Astrocyte (in vitro differentiated cells and primary cell): Measurements from ENCODE around the gene PXN. TPM values are rescaled to one million over a fixed set of nuclear protein-coding genes. Genes with fewer than 3 reads are reported as not detected.
"Not testable (repeated sequence)": the region's sequence is repeated elsewhere in the genome, so short reads cannot be mapped to it uniquely, and the experiment has no call there.

Experiments used
- DNase-seq: peaks from one replicate; pipeline ENCODE4 v3.0.0-alpha.2; 2010; ENCODE audit warnings: low read depth
- FAIRE-seq: peaks from 2 replicates; lab custom pipeline; 2011; peaks lifted over from hg19 to GRCh38; lab: Jason Lieb, UNC
- H2AFZ ChIP-seq: 2 replicates; pipeline ENCODE4 v1.6.0; 2012; ENCODE audit warnings: low read depth, low read length, inconsistent platforms
- H3K27ac ChIP-seq: 2 replicates; pipeline ENCODE4 v1.5.1; 2011; ENCODE audit warnings: low read depth, low read length, inconsistent platforms
- H3K27me3 ChIP-seq: 2 replicates; pipeline ENCODE4 v1.6.0; 2011; ENCODE audit warnings: low read length, inconsistent platforms; ENCODE audit not compliant: insufficient read depth
- H3K36me3 ChIP-seq: 2 replicates; pipeline ENCODE4 v1.5.1; 2011; ENCODE audit warnings: low read length, inconsistent platforms; ENCODE audit not compliant: insufficient read depth
- H3K4me1 ChIP-seq: 2 replicates; pipeline ENCODE4 v1.5.1; 2011; ENCODE audit warnings: low read length, inconsistent platforms; ENCODE audit not compliant: insufficient read depth
- H3K4me2 ChIP-seq: 2 replicates; pipeline ENCODE4 v1.6.0; 2012; ENCODE audit warnings: low read length, inconsistent platforms
- H3K4me3 ChIP-seq: 2 replicates; pipeline ENCODE4 v1.5.1; 2011; ENCODE audit warnings: low read depth, mild to moderate bottlenecking, low read length, inconsistent platforms; ENCODE audit not compliant: insufficient read depth
- H3K79me2 ChIP-seq: 2 replicates; pipeline ENCODE4 v1.6.0; 2012; ENCODE audit warnings: mild to moderate bottlenecking, low read length, inconsistent platforms; ENCODE audit not compliant: insufficient read depth
- H3K9ac ChIP-seq: 2 replicates; pipeline ENCODE4 v1.6.0; 2012; ENCODE audit warnings: mild to moderate bottlenecking, low read length, inconsistent platforms
- H3K9me3 ChIP-seq: 2 replicates; pipeline ENCODE4 v1.5.1; 2012; ENCODE audit warnings: low read depth, mild to moderate bottlenecking, low read length, inconsistent platforms; ENCODE audit not compliant: insufficient read depth
- H4K20me1 ChIP-seq: 2 replicates; pipeline ENCODE4 v1.6.0; 2012; ENCODE audit warnings: low read length, inconsistent platforms; ENCODE audit not compliant: insufficient read depth
- H3K27ac Mint-ChIP-seq: one replicate; pipeline ENCODE4 v1.8.0; 2021; ENCODE audit warnings: mild to moderate bottlenecking, mixed read lengths; ENCODE audit not compliant: unreplicated experiment
- H3K27me3 Mint-ChIP-seq: one replicate; pipeline ENCODE4 v1.8.0; 2021; ENCODE audit warnings: low read depth, mixed read lengths; ENCODE audit not compliant: unreplicated experiment
- H3K36me3 Mint-ChIP-seq: one replicate; pipeline ENCODE4 v1.8.0; 2021; ENCODE audit warnings: low read depth, mixed read lengths; ENCODE audit not compliant: unreplicated experiment
- H3K4me1 Mint-ChIP-seq: one replicate; pipeline ENCODE4 v1.8.0; 2021; ENCODE audit warnings: low read depth, mixed read lengths; ENCODE audit not compliant: unreplicated experiment
- H3K4me3 Mint-ChIP-seq: one replicate; pipeline ENCODE4 v1.8.0; 2021; ENCODE audit warnings: mild to moderate bottlenecking, moderate library complexity, mixed read lengths; ENCODE audit not compliant: unreplicated experiment
- H3K9me3 Mint-ChIP-seq: one replicate; pipeline ENCODE4 v1.8.0; 2021; ENCODE audit warnings: mild to moderate bottlenecking, mixed read lengths; ENCODE audit not compliant: unreplicated experiment
- EZH2 ChIP-seq: IDR thresholded peaks from 2 replicates; pipeline ENCODE4 v1.6.1; 2012; ENCODE audit warnings: mild to moderate bottlenecking, low read length, inconsistent platforms; ENCODE audit not compliant: insufficient read depth
- total RNA-seq: library from RNA; stranded (reverse); gene quantifications from 2 replicates; pipeline ENCODE4 v1.2.1, GENCODE V29; 2021
- TF ChIP-seq, protein P1 (sequence below): IDR thresholded peaks from 2 replicates; pipeline ENCODE4 v1.5.1; 2011; ENCODE audit warnings: low read depth, mild to moderate bottlenecking, inconsistent platforms, low read length, moderate library complexity; ENCODE audit not compliant: insufficient read depth

Gene PXN
- total RNA-seq, 1 donor from 2014 or later: 151 TPM

DNA sequence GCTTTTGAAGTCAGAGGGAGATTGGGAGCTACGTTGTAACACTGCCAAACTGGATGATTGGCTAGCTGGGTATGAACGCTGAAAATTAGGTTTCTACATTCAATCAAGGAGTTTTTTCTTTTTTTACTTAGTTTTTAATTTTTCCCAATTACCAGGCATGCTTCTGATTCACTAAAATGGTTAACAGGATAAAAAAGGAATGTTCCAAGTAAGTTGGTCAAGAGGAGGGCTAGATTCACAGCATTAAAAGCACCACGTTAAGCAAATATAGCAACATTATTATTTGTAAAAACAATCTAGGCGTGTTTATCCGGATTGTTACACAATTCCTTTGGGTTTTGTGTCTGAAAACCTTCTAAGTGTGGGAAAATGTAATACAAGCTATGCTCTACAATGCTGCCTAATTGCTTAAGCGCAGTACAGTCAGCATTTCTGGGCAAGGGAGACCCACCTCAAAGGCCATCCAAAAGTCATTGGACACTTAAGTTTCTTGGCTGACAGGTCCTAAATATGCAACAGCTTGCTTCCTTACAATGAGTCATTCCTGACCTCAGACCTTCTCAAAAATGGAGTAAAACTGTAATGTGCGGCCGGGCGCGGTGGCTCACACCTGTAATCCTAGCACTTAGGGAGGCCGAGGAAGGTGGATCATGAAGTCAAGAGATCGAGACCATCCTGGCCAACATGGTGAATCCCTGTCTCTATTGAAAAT lies 65.8 kb downstream of the PXN start:
- H3K27ac Mint-ChIP-seq: peak overlapping the region; percentile 98

GRCh38 chr12:120199025-120199424 lies 66.5 kb downstream of the PXN start:
- no peaks in the 10 kb centered on the region for H3K27me3 Mint-ChIP-seq
- Histone ChIP-seq H3K4me2 (peak overlapping the region; percentile 94), H3K4me3 (peak overlapping the region; percentile 99), H4K20me1 (peaks cover 44% of the 10 kb centered on the region), H3K27me3 (no peaks in the 10 kb centered on the region), H3K79me2 (peaks cover 60% of the 10 kb centered on the region), H3K9me3 (no peaks in the 10 kb centered on the region), H2AFZ (no peak overlapping the region), H3K36me3 (peaks cover 38% of the 10 kb centered on the region), H3K4me1 (peaks cover 35% of the 10 kb centered on the region), H3K9ac (peak overlapping the region; percentile 98), H3K27ac (no peak overlapping the region)
- H3K27ac Mint-ChIP-seq: peak overlapping the region; percentile 98
- peaks cover 30% of the 10 kb centered on the region for H3K4me1 Mint-ChIP-seq
- peaks cover 13% of the 10 kb centered on the region for H3K36me3 Mint-ChIP-seq
- TF ChIP-seq EZH2: no peak
- TF ChIP-seq, protein P1, sequence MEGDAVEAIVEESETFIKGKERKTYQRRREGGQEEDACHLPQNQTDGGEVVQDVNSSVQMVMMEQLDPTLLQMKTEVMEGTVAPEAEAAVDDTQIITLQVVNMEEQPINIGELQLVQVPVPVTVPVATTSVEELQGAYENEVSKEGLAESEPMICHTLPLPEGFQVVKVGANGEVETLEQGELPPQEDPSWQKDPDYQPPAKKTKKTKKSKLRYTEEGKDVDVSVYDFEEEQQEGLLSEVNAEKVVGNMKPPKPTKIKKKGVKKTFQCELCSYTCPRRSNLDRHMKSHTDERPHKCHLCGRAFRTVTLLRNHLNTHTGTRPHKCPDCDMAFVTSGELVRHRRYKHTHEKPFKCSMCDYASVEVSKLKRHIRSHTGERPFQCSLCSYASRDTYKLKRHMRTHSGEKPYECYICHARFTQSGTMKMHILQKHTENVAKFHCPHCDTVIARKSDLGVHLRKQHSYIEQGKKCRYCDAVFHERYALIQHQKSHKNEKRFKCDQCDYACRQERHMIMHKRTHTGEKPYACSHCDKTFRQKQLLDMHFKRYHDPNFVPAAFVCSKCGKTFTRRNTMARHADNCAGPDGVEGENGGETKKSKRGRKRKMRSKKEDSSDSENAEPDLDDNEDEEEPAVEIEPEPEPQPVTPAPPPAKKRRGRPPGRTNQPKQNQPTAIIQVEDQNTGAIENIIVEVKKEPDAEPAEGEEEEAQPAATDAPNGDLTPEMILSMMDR: no peak
- no peaks in the 10 kb centered on the region for H3K9me3 Mint-ChIP-seq
- no peak for DNase-seq
- FAIRE-seq: no peak
- peak overlapping the region; percentile 98 for H3K4me3 Mint-ChIP-seq

More for the DNA sequence above, 65.8 kb downstream of the PXN start:
- Histone ChIP-seq H3K4me3 (peak overlapping the region; percentile 99), H3K79me2 (peaks cover 52% of the 10 kb centered on the region), H3K27ac (peak overlapping the region; percentile 72), H3K9ac (peak overlapping the region; percentile 98), H4K20me1 (peaks cover 44% of the 10 kb centered on the region), H3K27me3 (no peaks in the 10 kb centered on the region), H3K4me1 (peaks cover 35% of the 10 kb centered on the region), H3K9me3 (no peaks in the 10 kb centered on the region), H3K4me2 (peak overlapping the region; percentile 94), H2AFZ (no peak overlapping the region), H3K36me3 (peaks cover 38% of the 10 kb centered on the region)
- peaks cover 30% of the 10 kb centered on the region for H3K4me1 Mint-ChIP-seq
- DNase-seq: peak; percentile 88
- no peak for FAIRE-seq
- no peaks in the 10 kb centered on the region for H3K9me3 Mint-ChIP-seq
- peaks cover 13% of the 10 kb centered on the region for H3K36me3 Mint-ChIP-seq
- no peaks in the 10 kb centered on the region for H3K27me3 Mint-ChIP-seq
- H3K4me3 Mint-ChIP-seq: peak overlapping the region; percentile 98
- TF ChIP-seq EZH2: no peak
- TF ChIP-seq, protein P1: no peak

DNA sequence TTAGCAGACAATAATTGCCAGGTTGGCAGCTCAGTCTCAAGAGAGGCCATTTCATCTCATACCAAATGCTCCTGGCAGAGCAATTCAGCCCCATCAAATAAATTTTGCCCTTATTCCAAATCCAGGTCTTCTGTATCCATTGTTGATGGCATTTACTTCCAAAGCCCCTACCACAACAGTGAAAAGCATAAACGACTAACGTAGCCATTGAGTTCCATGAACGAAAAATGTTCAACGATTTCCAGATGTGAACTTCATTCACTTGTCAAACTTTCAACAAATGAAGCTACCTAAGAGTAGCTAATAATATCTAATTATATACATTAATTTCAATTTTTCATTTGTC lies 68.0 kb downstream of the PXN start:
- Histone ChIP-seq H3K36me3 (peaks cover 38% of the 10 kb centered on the region), H4K20me1 (peaks cover 44% of the 10 kb centered on the region), H3K4me2 (peak overlapping the region; percentile 94), H2AFZ (no peak overlapping the region), H3K4me3 (peak overlapping the region; percentile 0), H3K27me3 (no peaks in the 10 kb centered on the region), H3K79me2 (peaks cover 75% of the 10 kb centered on the region), H3K4me1 (peaks cover 38% of the 10 kb centered on the region), H3K9ac (peak overlapping the region; percentile 50), H3K27ac (no peak overlapping the region), H3K9me3 (no peaks in the 10 kb centered on the region)
- DNase-seq (no peak), FAIRE-seq (no peak)
- no peak for TF ChIP-seq EZH2
- no peak overlapping the region for H3K27ac Mint-ChIP-seq
- H3K4me1 Mint-ChIP-seq: peaks cover 35% of the 10 kb centered on the region
- peak overlapping the region; percentile 98 for H3K4me3 Mint-ChIP-seq
- peaks cover 13% of the 10 kb centered on the region for H3K36me3 Mint-ChIP-seq
- H3K27me3 Mint-ChIP-seq: no peaks in the 10 kb centered on the region
- H3K9me3 Mint-ChIP-seq: no peaks in the 10 kb centered on the region

DNA sequence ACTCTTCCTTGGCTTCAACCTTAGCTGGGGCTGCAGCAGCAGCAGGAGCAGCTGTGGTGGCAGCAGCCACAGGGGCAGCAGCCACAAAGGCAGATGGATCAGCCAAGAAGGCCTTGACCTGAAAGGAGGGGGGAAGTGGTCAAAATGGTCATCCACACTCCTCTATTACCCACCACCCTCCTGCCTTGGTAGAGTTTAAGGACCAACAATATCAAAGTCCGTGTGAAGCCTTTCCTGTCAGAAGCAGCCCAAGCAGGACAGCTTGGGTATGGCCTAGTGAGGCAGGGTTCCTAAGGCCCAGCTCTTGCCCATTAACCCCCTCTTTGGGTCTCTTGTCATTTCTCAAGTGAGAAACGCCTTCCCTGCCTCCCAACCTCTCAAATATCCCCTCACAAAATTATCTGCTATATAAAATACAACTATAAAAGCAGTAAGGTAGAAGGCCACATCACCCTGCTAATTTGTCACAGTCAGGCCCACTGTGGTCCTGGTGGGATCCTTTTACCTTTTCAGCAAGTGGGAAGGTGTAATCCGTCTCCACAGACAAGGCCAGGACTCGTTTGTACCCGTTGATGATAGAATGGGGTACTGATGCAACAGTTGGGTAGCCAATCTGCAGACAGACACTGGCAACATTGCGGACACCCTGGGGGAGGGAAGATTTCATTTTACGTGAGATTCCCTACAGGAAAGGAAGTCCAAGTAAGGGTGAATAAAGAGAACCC lies 68.6 kb downstream of the PXN start:
- H3K79me2 ChIP-seq: peaks cover 79% of the 10 kb centered on the region
- H3K27me3 ChIP-seq, FAIRE-seq, H3K9me3 Mint-ChIP-seq, H3K9me3 ChIP-seq, H3K27ac ChIP-seq, DNase-seq, H3K27me3 Mint-ChIP-seq, H2AFZ ChIP-seq: not testable (repeated sequence)
- peak overlapping the region; percentile 68 for H3K4me3 Mint-ChIP-seq
- H3K36me3 Mint-ChIP-seq: peaks cover 13% of the 10 kb centered on the region
- peak overlapping the region; percentile 50 for H3K9ac ChIP-seq
- peaks cover 35% of the 10 kb centered on the region for H3K4me1 ChIP-seq
- H3K36me3 ChIP-seq: peaks cover 38% of the 10 kb centered on the region
- peak overlapping the region; percentile 0 for H3K4me3 ChIP-seq
- H4K20me1 ChIP-seq: peaks cover 47% of the 10 kb centered on the region
- H3K4me1 Mint-ChIP-seq: peaks cover 38% of the 10 kb centered on the region
- H3K27ac Mint-ChIP-seq: peak overlapping the region; percentile 81
- peak overlapping the region; percentile 94 for H3K4me2 ChIP-seq
